Germinal center (tissue), 1 donor: Measurements from ENCODE around the gene MUC6.

Source experiments
- DNase-seq: peaks from one replicate; pipeline ENCODE4 v3.0.0; 2012; ENCODE audit warnings: mixed read lengths, low spot score

The MUC6 gene

GRCh38 chr11:1072116-1072820, 35.8 kb upstream of the MUC6 start:
- no peak for DNase-seq

- no peak for DNase-seq
Observed at GRCh38 chr11:1071571-1072115, 35.1 kb upstream of the MUC6 start.

- no peak for DNase-seq
Observed at GRCh38 chr11:1070594-1071462, 34.3 kb upstream of the MUC6 start.

- no peak for DNase-seq
Observed at GRCh38 chr11:1069740-1070139, 33.2 kb upstream of the MUC6 start.

- DNase-seq = no peak
Observed at GRCh38 chr11:1067812-1068496, 31.4 kb upstream of the MUC6 start.

- no peak for DNase-seq
Observed at GRCh38 chr11:1064167-1064566, 27.6 kb upstream of the MUC6 start.

- DNase-seq = no peak
Observed at GRCh38 chr11:1062075-1062820, 25.7 kb upstream of the MUC6 start.

- DNase-seq = no peak
Observed at GRCh38 chr11:1060852-1061616, 24.5 kb upstream of the MUC6 start.

GRCh38 chr11:1060410-1060809, 23.9 kb upstream of the MUC6 start:
- no peak for DNase-seq

- no peak for DNase-seq
Observed at GRCh38 chr11:1059759-1060158, 23.2 kb upstream of the MUC6 start.

- DNase-seq = no peak
Observed at GRCh38 chr11:1057806-1058205, 21.3 kb upstream of the MUC6 start.

GRCh38 chr11:1055990-1056771, 19.7 kb upstream of the MUC6 start:
- DNase-seq = no peak

GRCh38 chr11:1055109-1055703, 18.7 kb upstream of the MUC6 start:
- DNase-seq = no peak

- DNase-seq = no peak
Observed at GRCh38 chr11:1054143-1055108, 17.9 kb upstream of the MUC6 start.

- DNase-seq = no peak
Observed at GRCh38 chr11:1053121-1053901, 16.8 kb upstream of the MUC6 start.

- no peak for DNase-seq
Observed at GRCh38 chr11:1052133-1053011, 15.9 kb upstream of the MUC6 start.
